GM18951 (cell line): ENCODE results near the gene LRBA.
"Not testable (repeated sequence)": the region's sequence is repeated elsewhere in the genome, so short reads cannot be mapped to it uniquely, and the experiment has no call there.

Source experiments
- POLR2A ChIP-seq: IDR thresholded peaks from 4 replicates; pipeline ENCODE4 v1.6.1; 2011; ENCODE audit warnings: mild to moderate bottlenecking; ENCODE audit not compliant: insufficient read length, insufficient read depth; ENCODE audit errors: extremely low read depth
- in situ Hi-C: fragments of 300-500 bp; cut with MboI; formaldehyde crosslinking; loops from one replicate; pipeline ENCODE4 v1.12.0; 2022; ENCODE audit warnings: low sequenced_read_pairs, mixed read lengths, inconsistent platforms; ENCODE audit not compliant: unreplicated experiment

Gene LRBA

DNA sequence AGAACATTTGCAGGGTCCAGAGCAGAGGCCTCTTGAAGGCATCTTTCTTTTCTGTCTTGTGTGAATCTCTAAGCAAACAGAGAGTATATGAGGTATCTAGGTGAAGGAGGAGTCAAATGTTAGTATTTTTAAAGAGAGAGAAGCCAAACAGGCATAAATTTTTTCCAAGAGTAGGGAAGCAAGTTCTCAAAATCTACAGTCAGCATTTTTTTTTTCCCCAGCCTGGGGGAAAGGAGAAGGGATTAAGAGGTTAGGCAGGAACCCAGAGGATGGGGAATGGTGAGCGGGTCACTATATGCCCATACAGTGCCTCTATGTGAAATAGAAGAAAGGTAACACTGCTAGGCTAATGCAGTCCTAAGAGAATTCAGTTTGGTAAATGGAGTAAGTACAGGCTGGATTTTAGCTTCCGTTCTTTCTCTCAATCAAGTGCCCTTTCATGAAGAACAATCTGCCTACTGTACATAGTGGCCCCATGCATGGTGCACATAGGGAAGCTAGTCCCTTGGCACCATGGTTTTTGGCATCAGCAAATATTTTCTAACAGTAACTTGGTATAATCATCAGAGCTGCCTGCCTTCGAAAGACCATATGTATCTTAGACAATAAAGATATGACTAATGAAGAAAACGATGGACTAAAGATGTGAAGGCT lies 596.2 kb downstream of the LRBA start:
- in situ Hi-C loops: no loop called here

GRCh38 chr4:150415213-150415612 lies 599.9 kb downstream of the LRBA start:
- in situ Hi-C loops: no loop called here
- TF ChIP-seq POLR2A: no peak

More for the DNA sequence above, 596.2 kb downstream of the LRBA start:
- no peak for TF ChIP-seq POLR2A

DNA sequence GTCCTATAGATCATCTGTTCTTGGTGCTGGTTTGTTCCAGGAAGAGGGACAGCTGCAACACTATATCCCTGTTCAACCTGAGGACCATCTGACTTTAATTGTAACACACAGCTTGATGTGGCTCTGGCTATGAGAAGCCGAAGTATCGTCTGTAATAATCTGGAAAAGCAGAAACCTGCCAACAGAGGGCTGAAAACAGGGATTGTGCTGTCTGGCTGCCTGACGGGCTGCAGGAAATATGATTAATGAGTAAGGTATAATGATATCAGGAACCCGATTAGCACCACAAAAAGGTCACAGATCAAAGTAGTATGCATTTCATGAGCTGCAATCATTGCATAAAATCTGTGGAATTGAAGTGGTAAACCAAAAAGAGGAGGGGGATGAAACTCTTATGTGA lies 603.6 kb downstream of the LRBA start:
- TF ChIP-seq POLR2A: no peak
- in situ Hi-C loops: no loop called here

- TF ChIP-seq POLR2A: no peak
- in situ Hi-C loops: no loop called here
Observed at GRCh38 chr4:150402871-150403272, 612.2 kb downstream of the LRBA start.

DNA sequence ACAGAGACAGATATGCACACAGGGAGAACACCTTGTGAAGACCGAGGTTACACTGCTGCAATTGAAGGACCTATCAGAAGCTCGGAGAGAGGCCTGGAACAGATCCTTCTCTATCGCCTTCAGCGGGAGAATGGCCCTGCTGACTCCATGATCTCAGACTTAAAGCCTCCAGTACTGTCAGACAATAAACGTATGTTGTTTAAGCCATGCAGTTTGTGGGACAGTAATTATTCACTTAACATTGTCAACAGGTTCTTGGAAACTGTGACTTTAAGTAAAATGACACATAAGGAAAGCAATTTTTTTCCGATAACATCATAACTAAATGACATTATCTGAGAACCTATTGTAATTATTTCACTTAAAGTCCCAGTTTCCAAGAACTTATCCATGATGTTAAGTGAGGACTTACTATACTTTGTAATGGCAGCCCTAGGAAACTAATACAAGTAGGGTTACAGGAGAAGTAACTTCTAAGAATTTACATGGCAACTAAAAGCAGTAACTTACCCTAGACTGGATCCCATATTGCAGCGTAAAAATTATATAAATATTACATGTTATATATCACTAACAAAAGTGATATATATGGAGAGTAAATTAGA lies 613.9 kb downstream of the LRBA start:
- TF ChIP-seq POLR2A: no peak
- in situ Hi-C loops: no loop called here

- TF ChIP-seq POLR2A: no peak
- in situ Hi-C loops: no loop called here
Observed at GRCh38 chr4:150395872-150396271, 619.2 kb downstream of the LRBA start.

GRCh38 chr4:150394046-150394445 lies 621.0 kb downstream of the LRBA start:
- TF ChIP-seq POLR2A: no peak
- in situ Hi-C loops: no loop called here

DNA sequence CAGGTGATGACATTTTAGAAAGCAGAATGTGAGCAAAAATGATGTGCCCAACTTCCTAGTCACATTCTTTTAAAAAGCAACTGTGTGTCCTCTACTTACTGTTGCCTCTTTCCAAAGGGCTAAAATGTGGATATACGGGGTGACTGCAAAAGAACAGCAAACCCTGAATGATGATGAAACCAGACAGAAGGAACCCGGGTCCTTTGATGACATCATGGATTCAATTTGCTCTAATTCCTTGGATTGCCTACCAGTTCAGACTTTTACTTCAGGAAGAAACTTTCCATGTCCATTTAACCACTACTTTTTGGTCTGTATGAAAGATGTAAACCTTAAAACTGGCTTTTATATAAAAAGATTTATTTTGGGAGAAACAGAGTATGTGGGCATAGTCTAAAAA lies 624.0 kb downstream of the LRBA start:
- in situ Hi-C loops: no loop called here
- no peak for TF ChIP-seq POLR2A

GRCh38 chr4:150390531-150390910 lies 624.6 kb downstream of the LRBA start:
- in situ Hi-C loops: no loop called here
- TF ChIP-seq POLR2A: no peak

- TF ChIP-seq POLR2A: no peak
- in situ Hi-C loops: no loop called here
Observed at GRCh38 chr4:150389896-150390530, 625.1 kb downstream of the LRBA start.

GRCh38 chr4:150387981-150388380 lies 627.1 kb downstream of the LRBA start:
- in situ Hi-C loops: no loop called here
- TF ChIP-seq POLR2A: no peak

DNA sequence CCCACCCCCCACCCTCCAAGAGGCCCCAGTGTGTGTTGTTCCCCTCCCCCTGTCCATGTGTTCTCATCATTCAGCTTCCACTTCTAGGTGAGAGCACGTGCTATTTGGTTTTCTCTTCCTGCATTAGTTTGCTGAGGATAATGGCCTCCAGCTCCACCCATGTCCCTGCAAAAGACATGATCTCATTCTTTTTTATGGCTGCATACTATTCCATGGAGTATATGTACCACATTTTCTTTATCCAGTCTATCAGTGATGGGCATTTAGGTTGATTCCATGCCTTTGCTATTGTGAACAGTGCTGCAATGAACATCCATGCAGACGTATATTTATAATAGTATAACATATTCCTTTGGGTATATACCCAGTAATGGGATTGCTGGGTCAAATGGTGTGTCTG lies 628.7 kb downstream of the LRBA start:
- in situ Hi-C loops: not testable (repeated sequence)

GRCh38 chr4:150385606-150386005 lies 629.5 kb downstream of the LRBA start:
- in situ Hi-C loops: no loop called here
- no peak for TF ChIP-seq POLR2A

GRCh38 chr4:150384249-150384648 lies 630.8 kb downstream of the LRBA start:
- no peak for TF ChIP-seq POLR2A
- in situ Hi-C loops: no loop called here
